ENCODE results near the gene PLCH1.

PLCH1 gene

GRCh38 chr3:155746703-155747102 lies 1.8 kb upstream of the PLCH1 start:
- no peak for DNase-seq (ENCODE audit: low spot score)

GRCh38 chr3:155745795-155746550 lies 1.1 kb upstream of the PLCH1 start:
- DNase-seq (ENCODE audit: low spot score) = no peak

GRCh38 chr3:155744010-155744625 lies 753 bp downstream of the PLCH1 start:
- DNase-seq (ENCODE audit: low spot score) = peak; percentile 50

- DNase-seq (ENCODE audit: low spot score) = no peak
These were observed 1.3 kb downstream of the PLCH1 start for GRCh38 chr3:155743606-155744005.

- no peak for DNase-seq (ENCODE audit: low spot score)
These were observed 2.4 kb downstream of the PLCH1 start for GRCh38 chr3:155742349-155742965.

- no peak for DNase-seq (ENCODE audit: low spot score)
These were observed 3.3 kb downstream of the PLCH1 start for GRCh38 chr3:155741603-155742002.

GRCh38 chr3:155741101-155741500 lies 3.8 kb downstream of the PLCH1 start:
- DNase-seq (ENCODE audit: low spot score) = no peak

GRCh38 chr3:155739154-155739553 lies 5.7 kb downstream of the PLCH1 start:
- DNase-seq (ENCODE audit: low spot score) = no peak

GRCh38 chr3:155738580-155739076 lies 6.2 kb downstream of the PLCH1 start:
- DNase-seq (ENCODE audit: low spot score) = no peak

- no peak for DNase-seq (ENCODE audit: low spot score)
These were observed 6.9 kb downstream of the PLCH1 start for GRCh38 chr3:155737844-155738460.

- no peak for DNase-seq (ENCODE audit: low spot score)
These were observed 8.5 kb downstream of the PLCH1 start for GRCh38 chr3:155736381-155736780.

GRCh38 chr3:155730843-155731242 lies 14.0 kb downstream of the PLCH1 start:
- no peak for DNase-seq (ENCODE audit: low spot score)

- DNase-seq (ENCODE audit: low spot score) = no peak
These were observed 17.0 kb downstream of the PLCH1 start for GRCh38 chr3:155727836-155728235.

- no peak for DNase-seq (ENCODE audit: low spot score)
These were observed 30.6 kb downstream of the PLCH1 start for GRCh38 chr3:155714295-155714718.

- no peak for DNase-seq (ENCODE audit: low spot score)
These were observed 32.9 kb downstream of the PLCH1 start for GRCh38 chr3:155712008-155712407.

- no peak for DNase-seq (ENCODE audit: low spot score)
These were observed 39.9 kb downstream of the PLCH1 start for GRCh38 chr3:155704771-155705559.

GRCh38 chr3:155704061-155704460 lies 40.8 kb downstream of the PLCH1 start:
- no peak for DNase-seq (ENCODE audit: low spot score)

GRCh38 chr3:155702745-155703591 lies 41.9 kb downstream of the PLCH1 start:
- DNase-seq (ENCODE audit: low spot score) = no peak

GRCh38 chr3:155701882-155702465 lies 42.9 kb downstream of the PLCH1 start:
- DNase-seq (ENCODE audit: low spot score) = peak; percentile 58

GRCh38 chr3:155697542-155697941 lies 47.3 kb downstream of the PLCH1 start:
- no peak for DNase-seq (ENCODE audit: low spot score)

Measured in activated CD4-positive, alpha-beta T cell treated with anti-CD3 and anti-CD28 coated beads, Interleukin-2, Interleukin-4, amounts not matched to agents 100 ng/mL and 50 ng/mL, durations not matched to agents 16 hours and 8 hours (primary cell).